Hippocampal formation (tissue), 2 donors: ENCODE results near the gene SUDS3.
"Not testable (repeated sequence)": the region's sequence is repeated elsewhere in the genome, so short reads cannot be mapped to it uniquely, and the experiment has no call there.

Experiments used
- DNase-seq, 2 donors: peaks; one replicate each; lab custom pipeline; 2025; lab: John Stamatoyannopoulos, UW

The SUDS3 gene, protein sequence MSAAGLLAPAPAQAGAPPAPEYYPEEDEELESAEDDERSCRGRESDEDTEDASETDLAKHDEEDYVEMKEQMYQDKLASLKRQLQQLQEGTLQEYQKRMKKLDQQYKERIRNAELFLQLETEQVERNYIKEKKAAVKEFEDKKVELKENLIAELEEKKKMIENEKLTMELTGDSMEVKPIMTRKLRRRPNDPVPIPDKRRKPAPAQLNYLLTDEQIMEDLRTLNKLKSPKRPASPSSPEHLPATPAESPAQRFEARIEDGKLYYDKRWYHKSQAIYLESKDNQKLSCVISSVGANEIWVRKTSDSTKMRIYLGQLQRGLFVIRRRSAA

DNA sequence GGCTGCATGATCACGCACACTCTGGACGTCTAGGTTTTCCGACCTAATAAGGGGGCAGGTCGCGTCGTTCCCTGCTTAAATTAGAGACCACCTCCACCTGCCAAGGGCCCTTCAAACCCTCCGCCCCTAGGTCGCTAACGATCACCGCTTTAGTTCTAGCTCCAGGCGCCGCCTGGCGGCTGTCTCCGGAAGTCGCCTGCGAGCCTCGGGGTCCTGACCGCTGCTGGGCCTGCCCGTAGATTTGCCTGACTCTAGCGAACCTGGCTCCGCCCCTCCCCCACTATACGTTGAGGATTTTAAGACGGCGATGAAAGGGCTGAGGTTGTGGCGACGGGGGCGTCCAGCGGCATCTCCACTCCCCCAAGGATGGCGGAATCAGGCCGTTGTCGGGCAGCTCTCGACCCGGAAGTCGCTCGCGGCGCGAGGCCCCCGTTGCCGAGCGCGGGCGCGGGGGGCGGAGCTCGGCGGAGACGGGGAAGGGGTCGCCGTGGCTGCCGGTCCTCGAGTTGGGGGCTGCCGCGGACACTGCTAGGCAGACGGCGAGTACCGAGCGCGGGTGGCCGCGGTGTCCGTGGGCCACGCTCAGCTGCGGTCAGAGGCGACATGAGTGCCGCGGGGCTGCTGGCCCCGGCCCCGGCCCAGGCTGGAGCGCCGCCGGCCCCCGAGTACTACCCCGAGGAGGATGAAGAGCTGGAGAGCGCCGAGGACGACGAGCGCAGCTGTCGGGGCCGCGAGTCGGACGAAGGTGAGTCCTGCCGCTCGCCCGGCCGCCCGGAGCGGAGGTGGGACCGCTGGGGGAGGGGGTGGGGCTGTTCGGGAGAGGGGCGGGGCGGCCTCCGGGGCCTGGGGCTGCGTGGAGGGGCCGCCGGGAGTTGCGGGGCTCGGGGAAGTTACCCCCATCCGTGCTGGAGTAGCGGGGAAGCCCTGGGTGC, at the start of gene SUDS3:
TSS of gene SUDS3 (plus strand) at position 467 of the 932 bp plus-strand sequence. CDS start at position 604, 137 bp downstream.
- DNase-seq: peak; percentile 88 to 89

DNA sequence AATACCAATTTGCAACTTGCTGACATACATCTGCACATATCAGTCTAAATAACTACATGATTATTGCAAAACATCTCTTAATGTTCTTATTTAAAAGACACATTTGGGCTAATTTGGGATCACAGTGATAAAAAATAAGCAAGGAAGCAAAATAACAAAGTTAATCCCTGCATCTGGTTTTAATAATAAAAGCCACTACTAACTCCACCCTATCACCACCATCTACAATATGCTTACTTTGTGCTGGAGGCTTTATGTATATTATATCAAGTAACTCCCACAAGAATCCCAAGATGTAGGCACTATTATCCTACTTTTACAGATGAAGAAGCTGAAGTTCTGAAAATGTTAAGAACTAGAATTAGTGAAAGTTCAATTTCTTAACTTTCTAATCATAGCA, 49.4 kb upstream of the SUDS3 start:
- no peak for DNase-seq

GRCh38 chr12:118327391-118327790, 49.0 kb upstream of the SUDS3 start:
- no peak for DNase-seq

- DNase-seq: no peak
Measured at GRCh38 chr12:118328486-118329330, 47.6 kb upstream of the SUDS3 start.

GRCh38 chr12:118330421-118331018, 45.8 kb upstream of the SUDS3 start:
- DNase-seq: no peak

DNA sequence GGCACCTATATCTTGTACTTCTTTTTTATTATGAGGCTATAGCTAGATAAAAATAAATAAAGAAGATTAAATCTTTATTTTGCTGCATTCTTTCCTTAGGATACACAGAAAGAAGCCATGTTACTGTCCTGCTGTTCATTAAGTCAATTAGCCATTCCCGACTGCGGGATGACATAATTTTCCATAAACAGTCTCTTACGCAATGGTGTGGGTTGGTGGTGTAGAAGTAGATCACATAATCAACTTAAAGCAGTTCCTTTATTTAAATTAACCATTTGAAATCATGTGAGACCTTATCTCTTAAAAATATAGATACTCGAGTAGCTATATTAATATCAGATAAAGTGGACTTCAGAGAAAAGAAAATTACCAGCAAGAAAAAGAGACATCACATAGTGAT, 43.8 kb upstream of the SUDS3 start:
- no peak for DNase-seq

DNA sequence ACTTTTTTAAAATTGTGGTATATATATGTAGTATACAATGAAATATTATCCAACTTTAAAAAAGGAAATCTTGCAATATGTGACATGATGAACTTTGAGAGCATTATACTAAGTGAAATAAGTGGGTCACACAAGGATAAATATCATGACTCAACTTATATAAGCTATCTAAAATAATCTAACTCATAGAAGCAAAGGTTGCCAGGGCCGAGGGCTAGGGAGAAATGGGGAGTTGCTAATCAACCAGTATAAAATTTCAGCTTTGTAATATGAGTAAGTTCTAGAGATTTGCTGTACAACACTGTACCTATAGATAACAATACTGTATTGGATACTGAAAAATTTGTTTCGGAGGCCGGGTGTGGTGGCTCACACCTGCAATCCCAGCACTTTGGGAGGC, 42.1 kb upstream of the SUDS3 start:
- DNase-seq: no peak

GRCh38 chr12:118334939-118335567, 41.3 kb upstream of the SUDS3 start:
- no peak for DNase-seq

GRCh38 chr12:118336123-118336522, 40.2 kb upstream of the SUDS3 start:
- DNase-seq: no peak

DNA sequence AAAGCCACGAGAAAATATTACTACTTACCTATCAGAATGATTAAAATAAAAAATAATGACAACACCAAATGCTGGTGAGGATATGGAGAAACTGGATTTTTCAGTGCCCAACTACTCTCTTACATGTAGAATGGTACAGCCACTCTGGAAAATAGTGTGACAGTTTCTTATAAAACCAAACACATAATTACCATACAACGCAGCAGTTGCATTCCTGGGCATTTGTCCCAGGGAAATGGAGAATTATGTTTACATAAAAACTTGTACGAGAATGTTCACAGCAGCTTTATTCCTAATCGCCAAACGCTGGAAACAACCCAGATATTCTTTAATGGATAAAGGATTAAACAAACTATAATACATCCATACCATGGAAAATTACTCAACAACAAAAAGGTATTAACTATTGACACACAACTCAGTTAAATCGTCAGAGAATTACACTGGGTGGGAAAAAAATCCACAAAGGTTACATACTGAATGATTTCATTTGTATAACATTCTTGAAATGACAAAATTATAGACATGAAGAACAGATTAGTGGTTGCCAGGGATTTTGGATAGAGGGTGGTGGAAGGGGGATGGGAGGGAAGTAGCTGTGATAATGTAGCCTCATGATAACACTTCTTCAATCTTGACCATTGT, 39.0 kb upstream of the SUDS3 start:
- no peak for DNase-seq

DNA sequence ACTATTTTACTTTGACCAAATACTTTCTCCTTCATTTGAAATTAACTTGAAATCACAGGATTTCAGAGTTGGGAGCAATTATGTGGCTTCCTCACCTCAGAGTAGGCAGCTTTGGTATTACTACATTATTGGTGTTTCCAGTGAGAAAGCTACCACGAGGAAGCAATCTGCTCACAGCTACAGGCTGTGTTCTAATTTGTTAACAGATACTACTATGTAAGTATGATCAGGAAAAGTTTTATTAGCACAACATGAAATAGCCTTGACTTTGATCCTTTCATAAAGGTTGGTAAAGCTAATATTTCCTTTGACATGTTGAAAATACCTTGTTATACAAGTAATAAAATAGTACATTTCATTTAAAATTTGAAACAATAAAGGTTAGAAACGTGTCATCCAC, 34.3 kb upstream of the SUDS3 start:
- no peak for DNase-seq

DNA sequence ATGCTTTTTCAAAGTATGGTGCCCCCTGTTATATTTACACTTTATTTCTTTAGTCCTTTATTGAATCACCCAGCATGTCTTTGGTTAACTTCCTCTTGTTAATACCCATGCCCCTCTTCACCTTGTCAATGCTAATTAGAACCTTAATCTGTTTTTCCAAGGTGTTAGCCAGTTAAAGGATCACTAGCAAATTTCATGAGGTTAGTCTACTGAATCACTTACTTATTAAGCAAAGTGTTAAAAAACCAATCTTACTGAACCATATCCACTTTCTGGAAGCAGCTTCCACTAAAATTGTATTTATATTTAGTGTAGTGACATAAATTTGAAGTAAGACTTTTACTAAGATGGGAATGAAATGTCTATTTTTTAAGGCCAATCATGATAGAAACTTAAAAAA, 31.5 kb upstream of the SUDS3 start:
- no peak for DNase-seq

- DNase-seq: no peak
Measured at GRCh38 chr12:118345355-118345754, 31.0 kb upstream of the SUDS3 start.

- DNase-seq: no peak
Measured at GRCh38 chr12:118346895-118347294, 29.5 kb upstream of the SUDS3 start.

DNA sequence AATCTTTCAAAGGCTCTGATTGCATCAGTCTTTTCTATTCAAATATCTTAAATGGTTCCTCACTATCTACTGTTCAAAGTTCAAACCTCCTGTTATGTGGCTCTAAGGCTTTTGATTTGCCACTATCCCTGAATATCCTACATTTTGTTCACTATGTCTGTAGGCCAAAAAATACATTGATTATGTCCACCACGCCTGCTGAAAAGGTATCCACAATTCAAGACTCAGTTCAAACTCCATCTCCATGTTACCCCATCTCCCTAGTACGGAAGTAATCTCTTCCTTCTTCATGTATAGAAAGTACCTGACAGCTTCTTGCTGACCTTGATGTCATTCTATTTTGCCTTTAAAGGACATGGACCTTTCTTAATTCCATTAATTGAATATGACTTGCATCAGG, 28.4 kb upstream of the SUDS3 start:
- DNase-seq: no peak

DNA sequence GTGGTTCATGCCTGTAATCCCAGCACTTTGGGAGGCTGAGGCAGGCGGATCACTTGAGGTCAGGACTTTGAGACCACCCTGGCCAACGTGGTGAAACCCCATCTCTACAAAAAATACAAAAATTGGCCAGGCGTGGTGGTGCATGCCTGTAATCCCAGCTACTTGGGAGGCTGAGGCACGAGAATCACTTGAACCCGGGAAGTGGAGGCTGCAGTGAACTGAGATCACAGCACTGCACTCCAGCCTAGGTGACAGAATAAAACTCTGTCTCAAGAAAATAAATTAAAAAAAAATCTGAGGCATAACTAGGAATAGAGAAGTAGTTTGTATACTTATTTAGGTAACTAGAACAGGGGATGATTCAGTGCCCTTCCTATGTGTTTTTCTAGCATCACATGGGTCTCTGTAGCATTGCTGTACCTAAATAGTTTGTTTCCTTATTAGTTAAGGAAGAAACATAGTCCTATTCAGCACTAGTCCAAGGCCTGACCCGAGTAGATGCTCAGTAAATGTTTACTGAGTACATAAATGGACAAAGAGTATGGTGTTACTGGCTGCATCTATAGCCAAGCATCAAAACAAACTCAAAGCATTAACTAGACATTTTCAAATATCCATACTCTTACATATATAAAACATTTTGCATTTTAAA, 25.3 kb upstream of the SUDS3 start:
- DNase-seq: no peak

DNA sequence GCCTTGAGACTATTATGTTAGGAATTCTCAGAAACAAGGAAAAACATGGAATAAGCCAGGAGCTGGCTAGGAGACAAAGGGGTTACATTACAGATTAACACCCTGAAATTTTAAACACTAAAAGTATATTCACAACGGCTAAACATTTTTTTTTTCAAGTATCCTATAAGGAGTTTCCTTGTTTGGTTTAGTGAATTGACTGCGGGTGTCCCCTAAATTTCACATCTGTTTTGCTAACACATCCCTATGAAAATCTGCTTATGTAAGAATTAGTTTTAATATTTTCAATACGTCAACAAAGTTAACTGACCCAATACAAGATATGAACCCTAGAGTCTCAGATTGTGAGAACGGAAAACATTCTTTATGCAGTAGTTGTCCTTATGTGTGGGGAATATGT, 22.6 kb upstream of the SUDS3 start:
- DNase-seq: no peak

- not testable (repeated sequence) for DNase-seq
Measured at GRCh38 chr12:118354503-118354902, 21.9 kb upstream of the SUDS3 start.

DNA sequence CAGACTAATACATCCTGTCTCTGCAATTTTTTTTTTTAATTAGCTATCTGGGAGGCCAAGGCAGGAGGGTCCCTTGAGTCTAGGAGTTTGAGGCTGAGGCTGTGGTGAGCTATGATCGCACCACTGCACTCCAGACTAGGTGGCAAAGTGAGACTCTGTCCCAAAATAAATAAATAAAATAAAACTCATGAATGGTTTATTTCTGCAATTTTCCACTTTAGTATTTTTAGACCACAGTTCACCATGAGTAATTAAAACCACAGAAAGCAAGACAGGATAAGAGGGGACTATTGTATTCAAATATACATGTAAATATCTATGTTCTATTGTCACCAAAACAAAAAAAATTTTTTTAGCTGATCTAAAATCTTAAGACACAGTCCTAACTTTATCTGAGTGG, 21.5 kb upstream of the SUDS3 start:
- DNase-seq: no peak

DNA sequence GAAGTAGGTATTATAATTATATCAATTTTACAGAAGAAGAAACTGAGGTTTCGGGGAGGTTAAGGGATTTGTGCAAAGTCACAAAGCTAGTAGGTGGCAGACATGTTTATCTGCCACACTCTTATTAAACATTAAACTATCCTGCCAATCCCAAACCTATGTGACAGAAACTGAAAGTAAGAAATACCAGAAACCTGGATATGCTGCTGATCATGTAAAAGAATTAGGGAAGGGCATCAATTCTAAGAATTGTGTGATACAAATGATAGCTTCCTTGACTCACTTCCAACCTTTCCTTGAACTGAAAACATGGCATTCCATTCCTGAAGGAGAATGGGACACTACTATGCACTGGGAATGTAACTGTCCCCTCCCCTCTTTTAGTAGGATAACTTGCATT, 20.5 kb upstream of the SUDS3 start:
- no peak for DNase-seq
